ENCODE results near the gene DNER.

The DNER gene

GRCh38 chr2:229474125-229474524 lies 240.2 kb downstream of the DNER start:
- Histone ChIP-seq H3K9me3 (ENCODE audit: severe bottlenecking) (no peaks in the 10 kb centered on the region), H3K4me3 (ENCODE audit: low read depth, low read length) (no peak overlapping the region), H3K36me3 (no peaks in the 10 kb centered on the region), H3K27ac (no peak overlapping the region), H3K27me3 (ENCODE audit: insufficient read depth, low read depth, severe bottlenecking) (peaks cover 72% of the 10 kb centered on the region)
- no peak for DNase-seq
- TF ChIP-seq CTCF (IDR thresholded peaks at IDR 0.05; ENCODE audit: low read depth, low read length) = no peak

GRCh38 chr2:229470781-229471180 lies 243.6 kb downstream of the DNER start:
- Histone ChIP-seq H3K27ac (no peak overlapping the region), H3K36me3 (no peaks in the 10 kb centered on the region), H3K4me3 (ENCODE audit: low read depth, low read length) (no peak overlapping the region), H3K27me3 (ENCODE audit: insufficient read depth, low read depth, severe bottlenecking) (peaks cover 68% of the 10 kb centered on the region), H3K9me3 (ENCODE audit: severe bottlenecking) (no peaks in the 10 kb centered on the region)
- no peak for TF ChIP-seq CTCF (IDR thresholded peaks at IDR 0.05; ENCODE audit: low read depth, low read length)
- DNase-seq = no peak

GRCh38 chr2:229467783-229468182 lies 246.6 kb downstream of the DNER start:
- H3K4me3 ChIP-seq (ENCODE audit: low read depth, low read length) = no peak overlapping the region
- H3K36me3 ChIP-seq = no peaks in the 10 kb centered on the region
- no peak for DNase-seq
- H3K9me3 ChIP-seq (ENCODE audit: severe bottlenecking) = no peaks in the 10 kb centered on the region
- no peak for TF ChIP-seq CTCF (IDR thresholded peaks at IDR 0.05; ENCODE audit: low read depth, low read length)
- peaks cover 50% of the 10 kb centered on the region for H3K27me3 ChIP-seq (ENCODE audit: insufficient read depth, low read depth, severe bottlenecking)
- H3K27ac ChIP-seq = no peak overlapping the region

GRCh38 chr2:229463841-229464346 lies 250.5 kb downstream of the DNER start:
- Histone ChIP-seq H3K27ac (no peak overlapping the region), H3K36me3 (no peaks in the 10 kb centered on the region), H3K27me3 (ENCODE audit: insufficient read depth, low read depth, severe bottlenecking) (peaks cover 36% of the 10 kb centered on the region), H3K9me3 (ENCODE audit: severe bottlenecking) (no peaks in the 10 kb centered on the region), H3K4me3 (ENCODE audit: low read depth, low read length) (no peak overlapping the region)
- no peak for DNase-seq
- no peak for TF ChIP-seq CTCF (IDR thresholded peaks at IDR 0.05; ENCODE audit: low read depth, low read length)

- no peak for DNase-seq
- H3K36me3 ChIP-seq = no peaks in the 10 kb centered on the region
- no peak overlapping the region for H3K4me3 ChIP-seq (ENCODE audit: low read depth, low read length)
- H3K27me3 ChIP-seq (ENCODE audit: insufficient read depth, low read depth, severe bottlenecking) = peaks cover 27% of the 10 kb centered on the region
- no peaks in the 10 kb centered on the region for H3K9me3 ChIP-seq (ENCODE audit: severe bottlenecking)
- H3K27ac ChIP-seq = no peak overlapping the region
- TF ChIP-seq CTCF (IDR thresholded peaks at IDR 0.05; ENCODE audit: low read depth, low read length) = no peak
Observed at GRCh38 chr2:229462112-229462511, 252.2 kb downstream of the DNER start.

- Histone ChIP-seq H3K27me3 (ENCODE audit: insufficient read depth, low read depth, severe bottlenecking) (peaks cover 40% of the 10 kb centered on the region), H3K4me3 (ENCODE audit: low read depth, low read length) (no peak overlapping the region), H3K27ac (no peak overlapping the region), H3K9me3 (ENCODE audit: severe bottlenecking) (no peaks in the 10 kb centered on the region), H3K36me3 (no peaks in the 10 kb centered on the region)
- TF ChIP-seq CTCF (IDR thresholded peaks at IDR 0.05; ENCODE audit: low read depth, low read length) = no peak
- DNase-seq = no peak
Observed at GRCh38 chr2:229456091-229456490, 258.3 kb downstream of the DNER start.
